ENCODE measurements around the gene SHISAL1.

DNA sequence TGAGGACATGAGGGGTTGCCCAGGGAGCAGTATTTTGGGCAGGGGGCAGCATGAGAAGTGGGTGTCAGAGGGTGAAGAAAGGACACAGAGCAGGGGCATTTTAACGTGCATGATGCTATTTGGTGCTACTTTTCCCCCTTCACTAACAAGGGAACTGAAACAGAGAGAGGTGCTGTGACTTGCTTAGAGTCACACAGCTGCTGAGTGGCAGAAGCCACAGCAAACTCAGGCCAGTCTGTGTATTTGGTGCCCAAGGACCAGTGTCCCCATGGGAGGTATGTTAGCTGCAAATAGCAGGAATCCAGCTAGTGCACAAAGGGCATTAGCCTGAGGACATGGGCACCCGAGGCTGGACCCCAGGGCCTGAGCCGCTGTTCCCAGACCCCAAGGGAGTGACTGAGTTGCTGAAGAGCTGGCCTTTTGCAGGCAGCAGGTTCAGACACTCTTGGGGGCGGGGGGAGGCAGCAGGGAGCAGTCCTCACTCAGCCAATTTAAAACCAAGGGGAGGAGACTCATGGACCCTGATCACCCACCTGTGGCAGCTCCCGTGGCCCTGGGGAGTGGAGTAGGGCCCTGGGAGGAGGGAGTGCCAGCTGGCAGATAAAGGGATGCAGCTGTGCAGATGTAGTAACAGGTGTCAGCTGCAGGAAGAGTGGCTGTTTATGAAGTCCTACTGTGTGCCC, 117.4 kb downstream of the SHISAL1 start:
- TF ChIP-seq, protein P1, sequence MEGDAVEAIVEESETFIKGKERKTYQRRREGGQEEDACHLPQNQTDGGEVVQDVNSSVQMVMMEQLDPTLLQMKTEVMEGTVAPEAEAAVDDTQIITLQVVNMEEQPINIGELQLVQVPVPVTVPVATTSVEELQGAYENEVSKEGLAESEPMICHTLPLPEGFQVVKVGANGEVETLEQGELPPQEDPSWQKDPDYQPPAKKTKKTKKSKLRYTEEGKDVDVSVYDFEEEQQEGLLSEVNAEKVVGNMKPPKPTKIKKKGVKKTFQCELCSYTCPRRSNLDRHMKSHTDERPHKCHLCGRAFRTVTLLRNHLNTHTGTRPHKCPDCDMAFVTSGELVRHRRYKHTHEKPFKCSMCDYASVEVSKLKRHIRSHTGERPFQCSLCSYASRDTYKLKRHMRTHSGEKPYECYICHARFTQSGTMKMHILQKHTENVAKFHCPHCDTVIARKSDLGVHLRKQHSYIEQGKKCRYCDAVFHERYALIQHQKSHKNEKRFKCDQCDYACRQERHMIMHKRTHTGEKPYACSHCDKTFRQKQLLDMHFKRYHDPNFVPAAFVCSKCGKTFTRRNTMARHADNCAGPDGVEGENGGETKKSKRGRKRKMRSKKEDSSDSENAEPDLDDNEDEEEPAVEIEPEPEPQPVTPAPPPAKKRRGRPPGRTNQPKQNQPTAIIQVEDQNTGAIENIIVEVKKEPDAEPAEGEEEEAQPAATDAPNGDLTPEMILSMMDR (IDR thresholded peaks at IDR 0.05) = no peak
- no peak for TF ChIP-seq POLR2A (IDR thresholded peaks at IDR 0.05; ENCODE audit: low read depth)
